Measurements from ENCODE around the gene TDRD3.

- TF ChIP-seq CTCF (conservative IDR thresholded peaks at IDR 0.05 in 1 of 2, IDR thresholded peaks at IDR 0.05 in 1 of 2; ENCODE audit: extremely low read depth in 1 of 2, insufficient read depth in 1 of 2, low read depth in 1 of 2, low read length in 2 of 2) (no peak), EZH2 (IDR thresholded peaks at IDR 0.05; ENCODE audit: borderline replicate concordance, low read length) (no peak)
These were observed 94.5 kb downstream of the TDRD3 start for GRCh38 chr13:60491531-60491930.

Data from mammary epithelial cell (primary cell).